Activated CD4-positive, alpha-beta T cell treated with anti-CD3 and anti-CD28 coated beads, Interleukin-2, amount 50 U/mL, for 48 hours (primary cell): ENCODE results near the gene TTYH3.

Source experiments
- DNase-seq, 2 experiments: peaks; one replicate each; pipeline ENCODE4 v3.0.0-alpha.2; 2020

TTYH3 gene

GRCh38 chr7:2710901-2711551 lies 79.2 kb downstream of the TTYH3 start:
- peak in 1 of 2 experiments; percentile 33 for DNase-seq

DNA sequence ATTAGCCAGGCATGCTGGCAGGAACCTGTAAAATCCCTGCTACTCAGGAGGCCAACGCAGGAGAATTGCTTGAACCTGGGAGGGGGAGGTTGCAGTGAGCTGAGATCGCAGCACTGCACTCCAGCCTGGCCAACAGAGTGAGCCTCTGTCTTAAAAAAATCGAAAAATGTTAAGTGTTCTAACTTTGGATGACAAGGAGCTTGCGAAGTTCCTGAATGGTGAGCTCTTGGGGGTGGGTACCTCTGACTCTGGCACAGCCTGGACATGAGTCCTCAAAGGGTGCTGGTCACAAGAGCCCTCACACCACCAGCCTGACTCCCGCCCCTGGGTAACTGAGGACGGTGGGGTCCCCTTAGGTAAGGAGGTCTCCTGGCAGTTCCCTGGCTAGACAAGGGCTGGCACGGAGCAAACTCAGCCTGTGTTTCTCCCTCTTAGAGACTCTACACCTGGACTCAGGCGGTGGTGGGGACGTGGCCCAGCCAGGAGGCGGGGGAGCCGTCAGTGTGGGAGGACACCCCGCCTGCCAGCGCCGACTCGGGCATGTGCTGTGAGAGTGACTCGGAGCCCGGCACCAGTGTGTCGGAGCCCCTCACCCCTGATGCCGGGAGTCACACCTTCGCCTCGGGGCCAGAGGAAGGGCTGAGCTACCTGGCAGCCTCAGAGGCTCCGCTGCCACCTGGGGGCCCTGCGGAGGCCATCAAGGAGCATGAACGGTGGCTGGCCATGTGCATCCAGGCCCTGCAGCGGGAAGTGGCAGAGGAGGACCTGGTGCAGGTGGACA lies 80.3 kb downstream of the TTYH3 start:
- DNase-seq = no peak

DNA sequence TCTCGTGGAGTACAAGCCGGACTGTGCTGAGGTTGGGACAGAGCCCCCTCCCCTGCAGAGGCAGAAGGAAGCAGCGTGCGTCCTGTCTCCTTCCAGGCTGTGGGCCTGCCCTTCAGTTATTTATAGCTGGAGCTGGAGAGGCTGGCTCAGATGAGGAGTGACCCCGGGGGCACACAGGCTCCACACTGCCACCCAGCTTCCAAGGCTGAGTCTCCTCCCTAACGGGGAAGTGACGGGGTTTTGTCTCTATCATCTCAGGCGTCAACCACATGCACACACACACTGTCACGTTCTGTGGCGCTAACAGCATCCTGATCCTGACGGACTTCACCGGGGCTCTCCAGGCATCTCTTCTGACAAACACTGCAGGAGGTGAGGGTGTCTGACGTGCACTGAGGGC lies 81.6 kb downstream of the TTYH3 start:
- no peak for DNase-seq

- no peak for DNase-seq
Observed at GRCh38 chr7:2713978-2714377, 82.2 kb downstream of the TTYH3 start.
